K562 (cell line): ENCODE data around the gene PLTP. TPM values are rescaled to one million over a fixed set of nuclear protein-coding genes. Genes with fewer than 3 reads are reported as not detected.

ENCODE experiments used
- BHLHE40 ChIP-seq: IDR thresholded peaks from 2 replicates; pipeline ENCODE4 v1.6.1; 2011; ENCODE audit warnings: low read length, improper control_type of control experiment
- CREM ChIP-seq: IDR thresholded peaks from 2 replicates; pipeline ENCODE4 v1.6.1; 2014; ENCODE audit warnings: antibody characterized with exemption, low read depth
- ELF1 ChIP-seq: fragments of 200-800 bp; sonication (Bioruptor generic); IDR thresholded peaks from 2 replicates; pipeline ENCODE4 v1.6.1; 2016; ENCODE audit warnings: missing genetic modification characterization, missing compliant biosample characterization
- RCOR1 ChIP-seq, 2 experiments: IDR thresholded peaks; 2 replicates each; pipeline ENCODE4 v1.6.1; 2012; ENCODE audit warnings: low read depth in 2 of 2, low read length in 2 of 2, borderline replicate concordance in 1 of 2, improper control_type of control experiment in 1 of 2
- RFX1 ChIP-seq: fragments of 450-650 bp; IDR thresholded peaks from 2 replicates; pipeline ENCODE4 v1.6.1; 2016; ENCODE audit warnings: mild to moderate bottlenecking, moderate library complexity
- RREB1 ChIP-seq: fragments of 250-450 bp; sonication (Bioruptor Pico); IDR thresholded peaks from 2 replicates; pipeline ENCODE4 v1.4.0; 2020
- SAFB2 ChIP-seq: fragments of 200-400 bp; formaldehyde crosslinking; IDR thresholded peaks from 2 replicates; pipeline ENCODE4 v1.6.1; 2018; ENCODE audit warnings: borderline replicate concordance, low read length, low read depth, moderate library complexity; ENCODE audit not compliant: severe bottlenecking
- TFE3 ChIP-seq: fragments of 450-650 bp; formaldehyde crosslinking; IDR thresholded peaks from 2 replicates; pipeline ENCODE4 v1.4.0; 2020; ENCODE audit warnings: mild to moderate bottlenecking, mixed read lengths
- polyA plus RNA-seq, 8 experiments: library from polyadenylated mRNA; depleted of rRNA in 4 of 8; stranded (reverse) in 5 of 8; unstranded in 3 of 8; fragments of >200 nt; fragmentation: Nextera tagmentation in 2 of 8; fragmentation: Illumina TruSeq in 1 of 8; extraction: Ambion mirVana in 2 of 8; extraction: Trizol in 1 of 8; gene quantifications; 2 replicates each; pipeline versions ENCODE4 v1.2.1 to v1.2.3, GENCODE V29; 2011 to 2014; ENCODE audit warnings: inconsistent platforms in 1 of 8, missing spikeins in 1 of 8
- total RNA-seq, 7 experiments: library from RNA; depleted of rRNA in 6 of 7; stranded (reverse); fragments of >200 nt in 6 of 7; fragmentation: Illumina TruSeq in 2 of 7; extraction: Trizol in 2 of 7; gene quantifications; 2 replicates each; pipeline versions ENCODE4 v1.2.1 to v1.2.3, GENCODE V29; 2011 to 2021; ENCODE audit warnings: low replicate concordance in 1 of 7

The PLTP gene
- total and polyA plus RNA-seq, 9 of the 15 experiments (the other 6 are each of a cell fraction or from before 2014, with no cell fraction given), result 2.8 to 29.3 (median 17.6) TPM

- TF ChIP-seq RREB1 (CRISPR knock-in tag) (no peak), CREM (no peak), ELF1 (tag) (no peak), SAFB2 (no peak), RFX1 (no peak), TFE3 (CRISPR knock-in tag) (no peak), BHLHE40 (no peak), RCOR1 (IDR thresholded peaks at IDR 0.05; ENCODE audit: borderline replicate concordance in 1 of 2, low read depth in 2 of 2, low read length in 2 of 2) (0 out of 4 replicates have a peak, but pooled peaks of 1 of the 2 experiments have one; percentile 32)
Measured at GRCh38 chr20:45958593-45958992, 46.6 kb upstream of the PLTP start (continued).
